ENCODE results near the gene IFNLR1.

DNA sequence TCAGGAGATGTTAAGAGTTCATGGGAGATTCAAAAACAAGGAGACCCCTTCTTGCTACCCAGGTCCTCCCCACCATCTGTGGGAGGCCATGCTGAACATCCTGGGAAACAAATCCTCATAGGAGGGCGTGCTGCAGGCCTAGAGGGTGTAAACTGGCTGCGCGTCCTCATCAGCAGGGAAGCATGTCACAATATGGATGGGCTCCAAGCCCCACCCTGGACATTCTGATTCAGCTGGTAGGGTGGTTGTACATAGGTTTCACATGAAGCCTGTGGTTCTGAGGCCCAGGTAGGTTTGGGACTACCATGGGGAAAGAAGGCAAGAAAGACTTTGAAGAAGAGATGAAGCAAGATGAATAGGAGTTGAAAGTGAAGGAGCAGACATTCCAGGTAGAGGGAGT, 44.6 kb upstream of the IFNLR1 start:
- TF ChIP-seq ZC3H4 (CRISPR knock-in tag; IDR thresholded peaks at IDR 0.05; ENCODE audit: borderline replicate concordance) (no peak), MTA3 (IDR thresholded peaks at IDR 0.05; ENCODE audit: borderline replicate concordance) (no peak), CREB1 (IDR thresholded peaks at IDR 0.05) (no peak), CREB1 (CRISPR knock-in tag; IDR thresholded peaks at IDR 0.05) (no peak), MAFG (tag; conservative IDR thresholded peaks at IDR 0.05) (no peak), EGR1 (conservative IDR thresholded peaks at IDR 0.05) (no peak), CHD1 (IDR thresholded peaks at IDR 0.05; ENCODE audit: low read length) (no peak), ESRRA (IDR thresholded peaks at IDR 0.05; ENCODE audit: borderline replicate concordance, low read depth) (no peak), JUND (IDR thresholded peaks at IDR 0.05; ENCODE audit: borderline replicate concordance, low read depth, low read length) (no peak), JUND (tag; IDR thresholded peaks at IDR 0.05; ENCODE audit: borderline replicate concordance, low read depth, low read length) (no peak), GABPA (tag; conservative IDR thresholded peaks at IDR 0.05; ENCODE audit: low read depth) (no peak), CREM (IDR thresholded peaks at IDR 0.05; ENCODE audit: low read depth) (no peak), MXI1 (IDR thresholded peaks at IDR 0.05; ENCODE audit: low read depth, low read length) (no peak), RAD51 (IDR thresholded peaks at IDR 0.05; ENCODE audit: borderline replicate concordance, low read depth) (no peak)

All from K562 (cell line).